ENCODE data around the gene SDF2.

SDF2 gene

DNA sequence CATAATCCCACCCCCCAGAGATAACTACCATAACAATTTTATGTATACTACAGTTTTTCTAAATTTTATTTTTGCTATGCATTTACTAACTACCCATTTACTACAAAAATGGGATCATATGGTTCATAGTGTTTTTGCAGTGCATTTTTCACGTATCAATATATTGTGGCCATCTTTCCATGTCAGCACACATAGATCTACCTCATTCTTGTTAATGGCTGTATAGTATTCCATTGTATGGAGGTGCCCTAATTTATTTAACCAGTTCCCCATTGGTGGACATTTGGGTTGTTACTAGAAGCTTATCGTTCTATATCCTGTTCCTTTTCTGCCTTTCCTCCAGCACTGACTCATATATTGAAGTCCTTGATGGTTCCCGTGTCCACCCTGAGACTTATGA is 27.3 kb upstream of the SDF2 start:
- H3K23ac ChIP-seq (ENCODE audit: low read depth, low read length, poor library complexity) = no peak overlapping the region
- no peak for DNase-seq (ENCODE audit: low spot score)
- H2BK120ac ChIP-seq (ENCODE audit: low read depth, low read length) = no peak overlapping the region
- H4K91ac ChIP-seq (ENCODE audit: low read depth, low read length, poor library complexity) = no peak overlapping the region
- H2BK12ac ChIP-seq (ENCODE audit: low read length) = no peak overlapping the region
- no peak overlapping the region for H3K27ac ChIP-seq (replicated peaks; ENCODE audit: low read length)
- H3K79me1 ChIP-seq (ENCODE audit: low read depth, low read length) = no peaks in the 10 kb centered on the region
- H3K4me2 ChIP-seq (ENCODE audit: insufficient read depth, low read length, poor library complexity, severe bottlenecking) = no peak overlapping the region
- no peaks in the 10 kb centered on the region for H3K9me3 ChIP-seq (replicated peaks in 1 of 2; ENCODE audit: control insufficient read depth in 2 of 2, insufficient read depth in 1 of 2, low read depth in 1 of 2, low read length in 2 of 2)
- no peak overlapping the region for H3K4me3 ChIP-seq (ENCODE audit: low read length in 2 of 2)
- H4K8ac ChIP-seq (ENCODE audit: low read depth, low read length) = no peak overlapping the region
- H3K14ac ChIP-seq (ENCODE audit: low read length) = no peak overlapping the region
- no CpG with 5 or more reads among the region's 3 CpGs for WGBS, 2 donors (ENCODE audit: extremely low coverage in 2 of 2, insufficient read length in 2 of 2, insufficient replicate concordance in 1 of 2)
- no peaks in the 10 kb centered on the region for H3K27me3 ChIP-seq (ENCODE audit: control insufficient read depth in 3 of 3, insufficient read depth in 3 of 3, low read depth in 1 of 3, low read length in 3 of 3)
- H3K9ac ChIP-seq (ENCODE audit: low read depth, low read length, poor library complexity) = no peak overlapping the region
- no peak overlapping the region for H2BK5ac ChIP-seq (ENCODE audit: low read length)
- no peak overlapping the region for H2AK5ac ChIP-seq (ENCODE audit: low read depth, low read length)
- no peak overlapping the region for H3K18ac ChIP-seq (ENCODE audit: low read length)
- H3K4me1 ChIP-seq (ENCODE audit: control insufficient read depth in 2 of 2, insufficient read depth in 1 of 2, low read depth in 1 of 2, low read length in 2 of 2) = no peaks in the 10 kb centered on the region
- H2BK15ac ChIP-seq (ENCODE audit: low read length) = no peak overlapping the region
- peaks cover 59 to 95% of the 10 kb centered on the region in 2 donors for H3K36me3 ChIP-seq (replicated peaks in 1 of 2; ENCODE audit: control insufficient read depth in 2 of 2, insufficient read depth in 2 of 2, low read length in 2 of 2)
- H3K4ac ChIP-seq (ENCODE audit: low read length) = no peak overlapping the region
- H2AFZ ChIP-seq (ENCODE audit: low read length) = no peak overlapping the region

DNA sequence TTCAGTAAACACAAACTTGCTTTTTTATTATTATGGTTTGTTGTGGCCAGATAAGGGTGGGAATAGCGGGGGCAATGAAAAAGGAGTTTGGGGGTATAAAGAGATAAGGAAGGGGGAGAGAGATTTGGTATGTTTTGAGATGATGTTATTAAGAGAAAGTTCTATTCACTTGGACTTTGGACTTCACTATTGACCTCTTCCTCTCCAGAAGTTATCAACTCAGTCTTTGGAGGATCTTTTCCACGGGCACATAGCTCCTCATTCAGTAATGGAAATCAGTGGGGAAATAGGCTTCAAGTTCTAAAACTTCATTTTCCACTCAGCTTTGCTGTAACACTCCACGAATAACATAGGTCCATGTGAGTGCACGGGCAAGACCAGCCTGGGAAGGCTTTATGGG is 26.8 kb upstream of the SDF2 start:
- Histone ChIP-seq H3K27ac (replicated peaks; ENCODE audit: low read length) (no peak overlapping the region), H2AFZ (ENCODE audit: low read length) (no peak overlapping the region), H3K4me3 (ENCODE audit: low read length in 2 of 2) (no peak overlapping the region)

GRCh38 chr17:28686296-28686695 is 24.6 kb upstream of the SDF2 start:
- H3K23ac ChIP-seq (ENCODE audit: low read depth, low read length, poor library complexity) = no peak overlapping the region
- H2AFZ ChIP-seq (ENCODE audit: low read length) = no peak overlapping the region
- H3K4me3 ChIP-seq (ENCODE audit: low read length in 2 of 2) = no peak overlapping the region
- no peak overlapping the region for H4K91ac ChIP-seq (ENCODE audit: low read depth, low read length, poor library complexity)
- no peak overlapping the region for H2BK12ac ChIP-seq (ENCODE audit: low read length)
- no peak overlapping the region for H3K4me2 ChIP-seq (ENCODE audit: insufficient read depth, low read length, poor library complexity, severe bottlenecking)
- no peak overlapping the region for H3K14ac ChIP-seq (ENCODE audit: low read length)
- no peak overlapping the region for H2BK120ac ChIP-seq (ENCODE audit: low read depth, low read length)
- H2AK5ac ChIP-seq (ENCODE audit: low read depth, low read length) = no peak overlapping the region
- peaks cover 2% of the 10 kb centered on the region for H3K79me1 ChIP-seq (ENCODE audit: low read depth, low read length)
- no peak overlapping the region for H2BK15ac ChIP-seq (ENCODE audit: low read length)
- H3K36me3 ChIP-seq (replicated peaks in 1 of 2; ENCODE audit: control insufficient read depth in 2 of 2, insufficient read depth in 2 of 2, low read length in 2 of 2) = peaks cover 73 to 100% of the 10 kb centered on the region in 2 donors
- H3K4me1 ChIP-seq (ENCODE audit: control insufficient read depth in 2 of 2, insufficient read depth in 1 of 2, low read depth in 1 of 2, low read length in 2 of 2) = no peaks in the 10 kb centered on the region
- no peak overlapping the region for H3K27ac ChIP-seq (replicated peaks; ENCODE audit: low read length)
- H4K8ac ChIP-seq (ENCODE audit: low read depth, low read length) = no peak overlapping the region
- DNase-seq (ENCODE audit: low spot score) = no peak
- H3K18ac ChIP-seq (ENCODE audit: low read length) = no peak overlapping the region
- H3K9me3 ChIP-seq (replicated peaks in 1 of 2; ENCODE audit: control insufficient read depth in 2 of 2, insufficient read depth in 1 of 2, low read depth in 1 of 2, low read length in 2 of 2) = no peaks in the 10 kb centered on the region
- H3K9ac ChIP-seq (ENCODE audit: low read depth, low read length, poor library complexity) = no peak overlapping the region
- no CpG with 5 or more reads among the region's 4 CpGs for WGBS, 2 donors (ENCODE audit: extremely low coverage in 2 of 2, insufficient read length in 2 of 2, insufficient replicate concordance in 1 of 2)
- H2BK5ac ChIP-seq (ENCODE audit: low read length) = no peak overlapping the region
- no peak overlapping the region for H3K4ac ChIP-seq (ENCODE audit: low read length)
- no peaks in the 10 kb centered on the region for H3K27me3 ChIP-seq (ENCODE audit: control insufficient read depth in 3 of 3, insufficient read depth in 3 of 3, low read depth in 1 of 3, low read length in 3 of 3)

More for the DNA sequence above, 26.8 kb upstream of the SDF2 start:
- H4K8ac ChIP-seq (ENCODE audit: low read depth, low read length) = no peak overlapping the region
- no peaks in the 10 kb centered on the region for H3K27me3 ChIP-seq (ENCODE audit: control insufficient read depth in 3 of 3, insufficient read depth in 3 of 3, low read depth in 1 of 3, low read length in 3 of 3)
- H2AK5ac ChIP-seq (ENCODE audit: low read depth, low read length) = no peak overlapping the region
- H2BK12ac ChIP-seq (ENCODE audit: low read length) = no peak overlapping the region
- 100% methylated on average over 1 of the region's 4 CpGs for WGBS, 2 donors (ENCODE audit: extremely low coverage in 2 of 2, insufficient read length in 2 of 2, insufficient replicate concordance in 1 of 2)
- H2BK5ac ChIP-seq (ENCODE audit: low read length) = no peak overlapping the region
- no peak overlapping the region for H3K14ac ChIP-seq (ENCODE audit: low read length)
- H4K91ac ChIP-seq (ENCODE audit: low read depth, low read length, poor library complexity) = no peak overlapping the region
- no peaks in the 10 kb centered on the region for H3K9me3 ChIP-seq (replicated peaks in 1 of 2; ENCODE audit: control insufficient read depth in 2 of 2, insufficient read depth in 1 of 2, low read depth in 1 of 2, low read length in 2 of 2)
- H3K18ac ChIP-seq (ENCODE audit: low read length) = no peak overlapping the region
- H3K4ac ChIP-seq (ENCODE audit: low read length) = no peak overlapping the region
- no peak overlapping the region for H3K9ac ChIP-seq (ENCODE audit: low read depth, low read length, poor library complexity)
- H3K36me3 ChIP-seq (replicated peaks in 1 of 2; ENCODE audit: control insufficient read depth in 2 of 2, insufficient read depth in 2 of 2, low read length in 2 of 2) = peaks cover 56 to 95% of the 10 kb centered on the region in 2 donors
- H3K4me1 ChIP-seq (ENCODE audit: control insufficient read depth in 2 of 2, insufficient read depth in 1 of 2, low read depth in 1 of 2, low read length in 2 of 2) = no peaks in the 10 kb centered on the region
- H2BK15ac ChIP-seq (ENCODE audit: low read length) = no peak overlapping the region
- H2BK120ac ChIP-seq (ENCODE audit: low read depth, low read length) = no peak overlapping the region
- no peak for DNase-seq (ENCODE audit: low spot score)
- no peak overlapping the region for H3K23ac ChIP-seq (ENCODE audit: low read depth, low read length, poor library complexity)
- no peak overlapping the region for H3K4me2 ChIP-seq (ENCODE audit: insufficient read depth, low read length, poor library complexity, severe bottlenecking)
- H3K79me1 ChIP-seq (ENCODE audit: low read depth, low read length) = no peaks in the 10 kb centered on the region

DNA sequence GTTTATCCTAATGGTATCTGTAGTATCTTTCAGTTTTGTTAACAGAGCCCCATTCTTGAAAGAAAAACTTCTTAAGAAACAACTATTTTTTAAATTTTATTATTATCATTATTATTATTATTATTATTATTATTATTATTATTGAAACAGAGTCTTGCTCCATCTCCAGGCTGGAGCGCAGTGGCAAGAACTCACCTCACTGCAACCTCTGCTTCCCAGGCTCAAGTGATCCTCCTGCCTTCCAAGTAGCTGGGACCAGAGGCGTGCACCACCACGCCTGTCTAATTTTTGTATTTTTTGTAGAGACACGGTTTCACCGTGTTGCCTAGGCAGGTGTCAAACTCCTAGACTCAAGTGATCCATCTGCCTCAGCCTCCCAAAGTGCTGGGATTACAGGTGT is 23.7 kb upstream of the SDF2 start:
- Histone ChIP-seq H3K36me3 (replicated peaks in 1 of 2; ENCODE audit: control insufficient read depth in 2 of 2, insufficient read depth in 2 of 2, low read length in 2 of 2) (peaks cover 73 to 100% of the 10 kb centered on the region in 2 donors), H3K79me1 (ENCODE audit: low read depth, low read length) (peaks cover 2% of the 10 kb centered on the region), H2BK5ac (ENCODE audit: low read length) (no peak overlapping the region), H3K14ac (ENCODE audit: low read length) (no peak overlapping the region), H4K8ac (ENCODE audit: low read depth, low read length) (no peak overlapping the region), H3K4me2 (ENCODE audit: insufficient read depth, low read length, poor library complexity, severe bottlenecking) (no peak overlapping the region), H3K18ac (ENCODE audit: low read length) (no peak overlapping the region), H2AK5ac (ENCODE audit: low read depth, low read length) (no peak overlapping the region), H4K91ac (ENCODE audit: low read depth, low read length, poor library complexity) (no peak overlapping the region), H3K9me3 (replicated peaks in 1 of 2; ENCODE audit: control insufficient read depth in 2 of 2, insufficient read depth in 1 of 2, low read depth in 1 of 2, low read length in 2 of 2) (no peaks in the 10 kb centered on the region), H2BK120ac (ENCODE audit: low read depth, low read length) (no peak overlapping the region), H2BK12ac (ENCODE audit: low read length) (no peak overlapping the region), H3K27me3 (ENCODE audit: control insufficient read depth in 3 of 3, insufficient read depth in 3 of 3, low read depth in 1 of 3, low read length in 3 of 3) (no peaks in the 10 kb centered on the region), H3K4me3 (ENCODE audit: low read length in 2 of 2) (no peak overlapping the region), H3K27ac (replicated peaks; ENCODE audit: low read length) (no peak overlapping the region), H3K4me1 (ENCODE audit: control insufficient read depth in 2 of 2, insufficient read depth in 1 of 2, low read depth in 1 of 2, low read length in 2 of 2) (no peaks in the 10 kb centered on the region), H2BK15ac (ENCODE audit: low read length) (no peak overlapping the region), H3K23ac (ENCODE audit: low read depth, low read length, poor library complexity) (no peak overlapping the region), H3K4ac (ENCODE audit: low read length) (no peak overlapping the region), H2AFZ (ENCODE audit: low read length) (no peak overlapping the region), H3K9ac (ENCODE audit: low read depth, low read length, poor library complexity) (no peak overlapping the region)
- WGBS, 2 donors (ENCODE audit: extremely low coverage in 2 of 2, insufficient read length in 2 of 2, insufficient replicate concordance in 1 of 2) = no CpG with 5 or more reads among the region's 5 CpGs
- no peak for DNase-seq (ENCODE audit: low spot score)

All from neuronal stem cell (in vitro differentiated cells).